Stimulated activated naive CD8-positive, alpha-beta T cell treated with anti-CD3 and anti-CD28 coated beads, Interleukin-15, Interleukin-2, amounts not matched to agents 100 U/mL and 50 U/mL, for 24 hours (primary cell): ENCODE results near the gene LRRC8D.
"Not testable (repeated sequence)": the region's sequence is repeated elsewhere in the genome, so short reads cannot be mapped to it uniquely, and the experiment has no call there.

ENCODE experiments used
- ATAC-seq: fragments of 150-1000 bp; cut with Tn5 transposase; one replicate; pipeline ENCODE4 v1.10.0; 2021
- DNase-seq: peaks from one replicate; pipeline ENCODE4 v3.0.0; 2021

The LRRC8D gene

GRCh38 chr1:89820422-89821321 lies at the start of gene LRRC8D:
LRRC8D (plus strand) TSS chr1:89821032; CDS start chr1:89933069, 112,037 bp downstream.
- peak; percentile 80 for DNase-seq
- ATAC-seq: peak; percentile 83

GRCh38 chr1:89771991-89772560 lies 48.8 kb upstream of the LRRC8D start:
- DNase-seq (no peak), ATAC-seq (no peak)

DNA sequence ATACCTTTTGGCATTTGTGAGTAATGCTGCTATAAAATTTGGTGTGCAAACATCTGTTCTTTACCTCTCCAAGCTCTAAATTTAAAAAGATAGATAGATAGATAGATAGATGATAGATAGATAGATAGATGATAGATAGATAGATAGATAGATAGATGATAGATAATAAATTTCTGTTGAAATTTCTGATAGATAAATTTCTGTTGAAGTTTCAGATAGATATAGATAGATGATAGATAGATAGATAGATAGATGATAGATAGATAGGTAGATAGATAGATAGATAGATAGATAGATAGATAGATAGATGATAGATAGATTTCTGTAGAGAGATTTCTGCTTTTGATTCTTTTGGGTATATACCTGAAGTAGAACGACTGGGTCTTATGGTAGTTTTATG lies 44.7 kb upstream of the LRRC8D start:
- DNase-seq, ATAC-seq: not testable (repeated sequence)

GRCh38 chr1:89777271-89777670 lies 43.6 kb upstream of the LRRC8D start:
- DNase-seq, ATAC-seq: not testable (repeated sequence)

- ATAC-seq: peak; percentile 7
- peak; percentile 37 for DNase-seq
These were observed 41.5 kb upstream of the LRRC8D start for GRCh38 chr1:89779151-89779940.

DNA sequence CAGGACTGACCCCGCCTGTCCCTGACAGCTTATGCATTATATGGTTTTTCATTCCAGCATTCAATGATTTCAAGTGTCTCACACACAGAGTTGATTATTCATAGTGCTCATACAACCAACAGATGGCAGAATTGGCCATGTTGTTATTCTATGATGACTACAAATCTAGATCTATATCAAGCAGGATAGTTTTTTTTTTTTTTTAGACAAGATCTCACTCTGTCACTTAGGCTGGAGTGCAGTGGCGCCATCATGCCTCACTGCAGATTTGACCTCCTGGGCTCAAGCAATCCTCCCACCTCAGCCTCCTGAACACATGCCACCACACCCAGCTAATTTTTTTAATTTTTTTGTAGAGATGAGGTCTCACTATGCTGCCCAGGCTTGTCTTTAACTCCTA lies 40.1 kb upstream of the LRRC8D start:
- ATAC-seq (peak; percentile 63), DNase-seq (peak; percentile 32)

- ATAC-seq: peak; percentile 80
These were observed 39.2 kb upstream of the LRRC8D start for GRCh38 chr1:89781494-89782126.

DNA sequence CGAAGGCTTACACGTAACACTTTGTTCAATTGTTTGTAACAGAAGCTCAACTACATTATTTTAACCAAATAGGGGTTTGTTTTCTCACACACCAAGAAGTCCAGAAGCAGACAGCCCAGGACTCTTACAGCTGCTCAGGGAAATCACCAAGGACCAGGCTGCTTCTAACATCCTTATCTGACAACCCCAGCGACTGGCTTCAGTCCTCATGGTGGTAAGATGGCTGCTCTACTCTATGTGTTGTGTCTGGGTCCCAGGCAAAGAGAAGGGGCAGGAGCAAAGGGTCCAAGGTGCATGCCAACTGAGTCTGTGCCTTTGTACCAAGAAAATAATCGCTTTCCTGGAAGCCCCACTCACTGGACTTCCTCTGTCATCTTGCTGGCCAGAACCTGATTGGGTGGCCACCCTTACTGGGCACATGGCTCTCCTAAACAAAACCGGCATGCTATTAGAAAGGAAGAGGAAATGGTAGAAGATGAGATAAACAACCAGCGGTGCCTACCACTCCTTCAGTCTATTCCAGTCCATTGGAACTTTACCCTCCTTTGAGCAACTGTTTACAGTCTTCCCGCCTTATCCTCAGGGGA lies 34.1 kb upstream of the LRRC8D start:
- no peak for DNase-seq
- no peak for ATAC-seq

More at GRCh38 chr1:89781494-89782126, 39.2 kb upstream of the LRRC8D start:
- DNase-seq: peak; percentile 84

- ATAC-seq (no peak), DNase-seq (no peak)
These were observed 30.2 kb upstream of the LRRC8D start for GRCh38 chr1:89790592-89790991.

- ATAC-seq (no peak), DNase-seq (no peak)
These were observed 29.6 kb upstream of the LRRC8D start for GRCh38 chr1:89791064-89791726.

DNA sequence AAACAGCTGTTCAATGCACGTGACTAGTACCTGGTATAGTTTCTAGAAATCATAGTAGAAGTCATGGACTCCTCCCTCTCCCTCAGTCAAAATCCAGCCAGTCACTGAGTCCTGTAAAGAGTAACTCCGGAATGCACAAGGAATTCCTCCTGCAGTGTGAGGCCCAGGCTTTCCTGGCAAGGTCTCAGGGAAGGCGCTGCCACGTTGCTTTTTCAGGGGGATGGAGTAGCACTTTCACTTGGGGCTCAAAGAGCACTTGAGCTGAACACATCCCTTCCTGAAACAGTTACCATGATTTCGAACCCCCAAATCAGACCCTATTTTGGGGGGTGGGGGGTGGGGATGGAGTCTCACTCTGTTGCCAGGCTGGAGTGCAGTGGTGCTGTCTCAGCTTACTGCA lies 26.4 kb upstream of the LRRC8D start:
- no peak for DNase-seq
- ATAC-seq: no peak

- ATAC-seq, DNase-seq: not testable (repeated sequence)
These were observed 25.3 kb upstream of the LRRC8D start for GRCh38 chr1:89795571-89795970.

DNA sequence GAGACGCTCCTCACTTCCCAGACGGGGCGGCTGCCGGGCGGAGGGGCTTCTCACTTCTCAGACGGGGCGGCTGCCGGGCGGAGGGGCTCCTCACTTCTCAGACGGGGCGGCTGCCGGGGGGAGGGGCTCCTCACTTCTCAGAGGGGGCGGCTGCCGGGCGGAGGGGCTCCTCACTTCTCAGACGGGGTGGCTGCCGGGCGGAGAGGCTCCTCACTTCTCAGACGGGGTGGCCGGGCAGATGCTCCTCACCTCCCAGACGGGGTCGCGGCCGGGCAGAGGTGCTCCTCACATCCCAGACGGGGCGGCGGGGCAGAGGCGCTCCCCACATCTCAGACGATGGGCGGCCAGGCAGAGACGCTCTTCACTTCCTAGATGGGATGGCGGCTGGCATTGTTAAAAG lies 23.0 kb upstream of the LRRC8D start:
- not testable (repeated sequence) for DNase-seq, ATAC-seq

DNA sequence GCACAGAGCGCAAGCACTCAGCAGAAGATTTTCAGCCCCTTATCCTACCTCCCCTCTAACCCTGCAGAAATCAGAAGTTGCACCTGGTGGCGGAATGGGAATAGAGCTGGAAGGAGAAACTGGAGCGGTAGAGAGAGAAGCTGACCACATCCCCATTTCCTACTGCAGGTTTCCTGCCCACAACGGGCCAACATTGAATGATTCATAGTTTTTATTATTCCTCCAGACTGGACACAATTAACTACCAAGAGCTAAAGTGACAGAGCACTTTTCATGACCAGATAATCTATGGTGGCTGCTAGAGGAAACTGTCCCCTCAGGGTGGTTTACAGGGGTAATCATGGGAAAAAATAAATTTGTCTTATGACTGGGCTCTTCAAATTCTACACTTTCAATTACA lies 21.3 kb upstream of the LRRC8D start:
- ATAC-seq: no peak
- no peak for DNase-seq

DNA sequence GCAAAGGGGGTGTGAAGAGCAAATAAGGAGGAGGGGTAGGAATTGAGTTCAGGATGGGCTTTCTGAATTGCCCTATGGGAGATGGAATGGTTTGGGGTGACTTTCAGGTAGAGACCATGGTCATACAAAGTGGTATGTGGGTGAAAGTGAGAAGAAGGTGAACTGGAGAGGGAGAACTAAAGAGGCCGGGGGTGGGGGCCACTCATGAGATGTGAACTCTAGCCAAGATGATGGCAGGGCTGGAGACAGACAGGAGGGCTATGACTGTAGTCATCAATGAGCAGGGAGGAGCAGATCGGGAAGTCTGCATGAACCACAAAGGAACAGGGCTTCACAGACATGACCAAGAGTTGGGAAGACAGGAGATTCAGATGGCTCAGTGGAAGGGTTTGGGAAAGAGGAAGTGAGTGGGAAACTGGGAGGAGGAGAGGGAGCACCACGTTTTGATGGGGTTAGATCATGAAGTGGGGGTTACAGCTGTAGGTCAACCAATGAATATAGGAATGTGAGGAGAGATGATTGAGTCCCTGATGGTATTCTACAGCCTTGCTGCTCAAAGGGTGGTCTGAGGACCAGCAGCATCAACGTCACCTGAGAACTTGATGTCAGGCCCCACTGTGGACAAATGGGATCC lies 20.7 kb upstream of the LRRC8D start:
- DNase-seq (no peak), ATAC-seq (no peak)

GRCh38 chr1:89800718-89801117 lies 20.1 kb upstream of the LRRC8D start:
- ATAC-seq (no peak), DNase-seq (no peak)

GRCh38 chr1:89802051-89802450 lies 18.8 kb upstream of the LRRC8D start:
- no peak for DNase-seq
- no peak for ATAC-seq

GRCh38 chr1:89802841-89803240 lies 18.0 kb upstream of the LRRC8D start:
- no peak for ATAC-seq
- no peak for DNase-seq

DNA sequence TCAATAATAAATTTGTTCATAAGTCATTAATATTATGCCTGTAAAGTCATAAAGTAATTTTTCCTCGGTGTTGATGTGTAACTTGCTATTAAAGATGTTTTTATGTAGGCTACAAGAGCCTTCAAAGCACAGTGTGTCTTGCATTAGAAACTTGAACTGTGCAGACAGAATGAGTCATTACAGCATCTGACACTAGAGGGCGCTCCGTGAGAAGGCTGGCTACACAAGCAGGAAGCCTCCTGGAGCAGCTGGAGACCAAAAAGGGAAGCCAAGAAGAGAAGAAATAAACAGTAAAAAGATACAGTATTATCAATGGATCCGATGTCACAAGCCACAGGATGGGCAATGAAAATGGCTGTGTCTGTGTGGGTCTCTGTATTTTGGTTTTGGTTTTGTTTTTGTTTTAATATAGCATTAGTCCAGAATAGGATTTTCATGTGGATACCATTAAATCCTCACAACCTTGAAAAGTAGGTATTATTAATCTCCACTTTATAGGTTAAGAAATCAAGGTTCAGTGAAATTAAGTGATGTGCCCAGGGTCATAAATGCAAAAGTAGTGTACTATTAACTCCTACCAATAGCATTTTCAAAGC lies 16.1 kb upstream of the LRRC8D start:
- DNase-seq (peak; percentile 91), ATAC-seq (peak; percentile 89)

DNA sequence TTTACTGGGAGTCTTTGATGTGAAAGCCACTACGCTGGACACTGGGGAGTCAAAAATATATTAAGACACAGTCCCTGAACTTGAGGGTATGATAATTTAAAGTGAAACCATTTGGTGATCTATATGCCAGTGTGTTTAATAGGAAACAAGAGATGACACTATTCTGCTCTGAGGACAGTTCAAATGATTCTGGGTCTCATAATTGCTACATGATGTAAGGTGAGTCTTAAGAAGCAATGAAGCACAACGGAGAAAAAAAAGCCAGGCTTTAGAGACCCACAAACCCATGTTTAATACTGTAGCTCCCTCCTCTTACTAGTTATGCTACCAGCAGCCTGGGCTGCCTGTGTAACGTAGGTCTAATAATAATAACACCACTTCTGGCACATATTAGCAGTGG lies 14.2 kb upstream of the LRRC8D start:
- no peak for ATAC-seq
- no peak for DNase-seq
